Thymus (tissue), 11 donors: ENCODE results near the gene CNTN4. TPM values are rescaled to one million over a fixed set of nuclear protein-coding genes. Genes with fewer than 3 reads are reported as not detected.

Experiments
- DNase-seq, 9 donors: peaks; one replicate each; pipeline ENCODE4 v3.0.0-alpha.2; 2013; ENCODE audit warnings: low spot score in 9 of 9, low read depth in 6 of 9, missing footprints in 1 of 9
- H3K27ac ChIP-seq, 2 donors: one replicate each; pipeline ENCODE4 v1.5.1; 2013; ENCODE audit warnings: control low read depth in 1 of 2, low read depth in 1 of 2, low read length in 1 of 2, mild to moderate bottlenecking in 1 of 2, moderate library complexity in 1 of 2
- H3K27me3 ChIP-seq, 2 donors: one replicate each; pipeline ENCODE4 v1.5.1; 2013; ENCODE audit warnings: low read length in 1 of 2; ENCODE audit not compliant: control insufficient read depth in 2 of 2, insufficient read depth in 1 of 2
- H3K36me3 ChIP-seq, 2 donors: one replicate each; pipeline ENCODE4 v1.5.1; 2013; ENCODE audit warnings: low read length in 1 of 2, mild to moderate bottlenecking in 1 of 2, moderate library complexity in 1 of 2; ENCODE audit not compliant: control insufficient read depth in 2 of 2, insufficient read depth in 2 of 2
- H3K4me1 ChIP-seq, 2 donors: one replicate each; pipeline ENCODE4 v1.5.1; 2013; ENCODE audit warnings: low read length in 2 of 2; ENCODE audit not compliant: control insufficient read depth in 2 of 2, insufficient read depth in 2 of 2
- H3K4me3 ChIP-seq, 2 donors: one replicate each; pipeline ENCODE4 v1.5.1; 2013; ENCODE audit warnings: low read length in 2 of 2, control low read depth in 1 of 2, mild to moderate bottlenecking in 1 of 2
- H3K9me3 ChIP-seq, 2 donors: one replicate each; pipeline ENCODE4 v1.5.1; 2013; ENCODE audit warnings: low read length in 1 of 2, mild to moderate bottlenecking in 1 of 2; ENCODE audit not compliant: control insufficient read depth in 2 of 2, insufficient read depth in 1 of 2
- WGBS: extraction: QIAGEN DNeasy Blood & Tissue Kit; methylation state at CpG from one replicate; pipeline ENCODE4 v1.1.7; 2013; 5-methylcytosine and 5-hydroxymethylcytosine counted together
- polyA plus RNA-seq: library from polyadenylated mRNA; stranded (reverse); fragments of 200-250 nt; gene quantifications from one replicate; pipeline ENCODE4 v1.2.3, GENCODE V29; 2013
- total RNA-seq: library from RNA; stranded (reverse); fragments of 120-200 nt; gene quantifications from one replicate; pipeline ENCODE4 v1.2.4, GENCODE V29; 2013
- donor health status: healthy.

The CNTN4 gene
- total and polyA plus RNA-seq, 2 donors = 9.4 to 9.9 TPM

- H3K27ac ChIP-seq = no peak overlapping the region
- no peaks in the 10 kb centered on the region for H3K4me1 ChIP-seq
- 86% methylated on average over 4 of the region's 4 CpGs for WGBS
These were observed 917.6 kb downstream of the CNTN4 start for GRCh38 chr3:3016226-3016625.

DNA sequence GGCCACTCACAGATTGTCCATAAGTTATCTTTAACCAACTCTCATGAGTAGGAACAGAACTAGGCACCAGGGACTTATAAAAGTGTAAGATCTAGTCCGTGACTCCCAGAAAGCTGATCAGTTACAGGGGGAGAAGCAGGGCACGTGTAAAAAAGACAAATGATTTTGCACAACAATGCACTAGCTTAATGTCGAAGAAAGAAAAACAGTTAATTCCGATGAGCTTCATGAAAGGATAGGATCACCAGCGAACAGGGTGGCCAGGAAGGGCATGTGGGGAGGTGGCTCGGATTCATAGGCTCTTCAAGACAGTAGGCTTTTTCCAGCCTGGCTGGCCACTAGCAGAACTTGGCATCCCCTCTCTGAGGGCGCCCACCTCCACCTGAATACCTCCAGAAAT, 921.5 kb downstream of the CNTN4 start:
- H3K36me3 ChIP-seq = no peaks in the 10 kb centered on the region
- DNase-seq = no peak
- WGBS = 95% methylated on average over 7 of the region's 7 CpGs
- no peaks in the 10 kb centered on the region for H3K27me3 ChIP-seq
- H3K4me3 ChIP-seq = no peak overlapping the region
- H3K9me3 ChIP-seq = no peaks in the 10 kb centered on the region
- H3K4me1 ChIP-seq = no peaks in the 10 kb centered on the region
- no peak overlapping the region for H3K27ac ChIP-seq

More at GRCh38 chr3:3016226-3016625, 917.6 kb downstream of the CNTN4 start:
- Histone ChIP-seq H3K27me3 (no peaks in the 10 kb centered on the region), H3K36me3 (no peaks in the 10 kb centered on the region), H3K9me3 (no peaks in the 10 kb centered on the region), H3K4me3 (no peak overlapping the region)
- DNase-seq = no peak

GRCh38 chr3:3023111-3023745, 924.6 kb downstream of the CNTN4 start:
- no peak for DNase-seq
- Histone ChIP-seq H3K27ac (no peak overlapping the region), H3K9me3 (no peaks in the 10 kb centered on the region), H3K36me3 (no peaks in the 10 kb centered on the region), H3K27me3 (no peaks in the 10 kb centered on the region), H3K4me3 (no peak overlapping the region), H3K4me1 (no peaks in the 10 kb centered on the region)
- 84% methylated on average over 7 of the region's 7 CpGs for WGBS

DNA sequence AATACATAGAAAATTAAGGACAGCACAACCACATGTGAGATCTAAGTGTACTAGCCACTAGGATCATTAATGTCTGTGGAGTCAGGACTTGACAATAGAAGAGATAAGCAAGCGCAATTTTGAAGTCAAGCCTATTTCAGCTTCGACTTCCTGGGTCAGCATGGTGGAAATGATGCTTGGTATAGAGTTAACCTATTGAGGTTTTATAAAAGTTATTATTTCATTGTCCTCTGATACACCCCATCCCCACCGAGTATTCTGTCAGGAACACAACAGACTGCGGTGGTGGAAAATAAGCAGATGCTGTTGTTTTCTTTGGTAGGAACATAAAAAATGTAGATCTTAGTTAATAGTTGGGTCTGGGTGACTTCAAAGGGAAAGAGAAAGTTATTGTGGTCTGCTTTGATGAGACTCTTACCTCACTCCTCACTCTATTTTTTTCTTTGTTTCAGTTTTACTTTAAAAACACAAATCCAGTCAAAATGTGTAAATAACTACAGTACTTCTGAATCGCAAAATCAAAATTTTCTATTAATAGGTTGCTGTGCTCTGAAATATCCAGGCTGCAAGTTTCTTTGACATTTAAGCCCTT, 929.4 kb downstream of the CNTN4 start:
- Histone ChIP-seq H3K4me3 (no peak overlapping the region), H3K27me3 (no peaks in the 10 kb centered on the region), H3K4me1 (no peaks in the 10 kb centered on the region), H3K27ac (no peak overlapping the region), H3K36me3 (no peaks in the 10 kb centered on the region), H3K9me3 (no peaks in the 10 kb centered on the region)
- DNase-seq = peak in 1 of 9 donors; percentile 13
- WGBS = 63% methylated on average over 5 of the region's 5 CpGs

DNA sequence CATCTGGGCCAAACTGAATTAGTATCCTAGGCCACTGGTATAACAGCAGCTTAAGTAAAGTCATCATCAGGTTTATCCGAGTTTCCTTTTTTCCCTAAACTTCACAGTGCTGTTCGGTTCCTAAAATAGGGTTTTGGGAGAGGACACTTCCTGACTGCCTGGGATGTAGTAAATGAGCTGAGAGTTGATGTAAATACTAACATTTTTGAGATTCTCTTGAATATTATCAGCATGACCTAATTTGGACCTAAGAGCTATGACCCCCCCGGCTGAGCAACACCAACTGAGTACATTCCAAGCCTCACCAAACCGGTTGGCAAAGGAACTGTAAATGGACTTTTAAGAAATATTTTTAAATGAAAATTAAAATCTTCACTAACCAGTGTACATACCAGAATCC, 932.7 kb downstream of the CNTN4 start:
- H3K4me1 ChIP-seq = no peaks in the 10 kb centered on the region
- H3K4me3 ChIP-seq = no peak overlapping the region
- no peak overlapping the region for H3K27ac ChIP-seq
- H3K9me3 ChIP-seq = no peaks in the 10 kb centered on the region
- WGBS = 92% methylated on average over 4 of the region's 4 CpGs
- DNase-seq = no peak
- H3K36me3 ChIP-seq = no peaks in the 10 kb centered on the region
- no peaks in the 10 kb centered on the region for H3K27me3 ChIP-seq

DNA sequence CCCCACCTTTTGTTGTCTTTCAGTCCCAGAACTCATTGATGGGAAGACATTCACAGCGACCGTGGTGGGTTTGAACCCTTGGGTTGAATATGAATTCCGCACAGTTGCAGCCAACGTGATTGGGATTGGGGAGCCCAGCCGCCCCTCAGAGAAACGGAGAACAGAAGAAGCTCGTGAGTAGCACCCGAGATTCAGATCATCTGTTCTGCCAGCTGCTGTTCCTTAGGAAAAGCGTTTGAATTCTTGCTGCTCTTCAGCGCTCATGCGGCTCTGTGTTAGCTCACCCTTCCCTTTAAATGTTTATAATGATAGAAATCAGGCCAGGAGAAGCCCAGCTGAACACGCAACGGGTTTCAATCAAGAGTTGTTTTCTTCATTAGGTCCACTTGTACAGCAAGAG, 938.5 kb downstream of the CNTN4 start:
- H3K27ac ChIP-seq = no peak overlapping the region
- DNase-seq = no peak
- no peaks in the 10 kb centered on the region for H3K36me3 ChIP-seq
- no peak overlapping the region for H3K4me3 ChIP-seq
- WGBS = 97% methylated on average over 13 of the region's 13 CpGs
- H3K9me3 ChIP-seq = no peaks in the 10 kb centered on the region
- H3K27me3 ChIP-seq = no peaks in the 10 kb centered on the region
- no peaks in the 10 kb centered on the region for H3K4me1 ChIP-seq

DNA sequence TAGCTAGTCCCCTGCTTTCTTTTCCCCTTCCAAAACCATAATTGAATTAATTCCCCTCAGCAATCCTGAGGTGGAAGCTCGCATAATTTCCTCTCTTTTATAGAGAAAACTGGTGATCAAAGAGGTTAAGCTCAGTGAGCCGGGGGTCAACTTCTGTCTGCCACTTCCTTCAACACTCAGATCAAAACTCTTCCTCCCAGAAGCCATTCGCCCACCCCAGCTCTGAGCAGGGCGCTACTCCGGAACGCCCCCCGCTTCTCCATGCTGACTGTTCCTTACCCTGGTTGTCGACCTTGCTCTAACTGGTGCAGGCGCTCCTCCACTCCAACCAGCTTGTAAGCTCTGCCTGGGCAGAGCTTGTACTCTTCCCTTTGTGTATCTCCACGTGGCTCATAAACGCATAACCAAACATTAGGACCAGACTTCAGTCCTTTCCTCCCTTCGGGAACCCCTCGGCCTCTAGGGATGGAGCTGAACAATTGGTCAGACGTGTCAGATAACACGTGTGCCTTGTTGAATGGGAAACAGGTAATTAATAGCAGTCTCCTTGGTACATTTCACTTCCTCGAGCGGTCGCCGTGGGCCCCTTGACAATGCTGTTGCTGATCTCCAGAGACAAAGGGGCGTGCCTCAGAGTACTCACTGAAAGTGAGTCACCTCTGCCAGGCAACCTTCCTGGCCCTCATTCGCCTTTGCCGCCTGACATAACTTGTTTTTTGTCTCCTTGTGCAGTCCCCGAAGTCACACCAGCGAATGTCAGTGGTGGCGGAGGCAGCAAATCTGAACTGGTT, 939.7 kb downstream of the CNTN4 start:
- Histone ChIP-seq H3K36me3 (no peaks in the 10 kb centered on the region), H3K4me3 (no peak overlapping the region), H3K9me3 (no peaks in the 10 kb centered on the region), H3K27me3 (no peaks in the 10 kb centered on the region), H3K27ac (no peak overlapping the region), H3K4me1 (no peaks in the 10 kb centered on the region)
- 89% methylated on average over 25 of the region's 25 CpGs for WGBS
- no peak for DNase-seq

GRCh38 chr3:3053974-3054373, 955.3 kb downstream of the CNTN4 start:
- no peak overlapping the region for H3K4me3 ChIP-seq
- no peak for DNase-seq
- no peak overlapping the region for H3K27ac ChIP-seq
- H3K27me3 ChIP-seq = no peaks in the 10 kb centered on the region
- no peaks in the 10 kb centered on the region for H3K9me3 ChIP-seq
- 95% methylated on average over 4 of the region's 4 CpGs for WGBS
- no peaks in the 10 kb centered on the region for H3K36me3 ChIP-seq
- H3K4me1 ChIP-seq = no peaks in the 10 kb centered on the region

- no peaks in the 10 kb centered on the region for H3K27me3 ChIP-seq
- H3K4me1 ChIP-seq = no peaks in the 10 kb centered on the region
- no peaks in the 10 kb centered on the region for H3K9me3 ChIP-seq
- H3K27ac ChIP-seq = no peak overlapping the region
- H3K4me3 ChIP-seq = no peak overlapping the region
- H3K36me3 ChIP-seq = no peaks in the 10 kb centered on the region
- 83% methylated on average over 1 of the region's 1 CpG for WGBS
- no peak for DNase-seq
These were observed 961.0 kb downstream of the CNTN4 start for GRCh38 chr3:3059645-3060044.
